ENCODE measurements around the gene IGFN1. TPM values are rescaled to one million over a fixed set of nuclear protein-coding genes. Genes with fewer than 3 reads are reported as not detected.

Gene IGFN1
- total RNA-seq, 1 donor from 2014 or later = 0.38 TPM

GRCh38 chr1:201164645-201165044 lies 26.0 kb upstream of the IGFN1 start:
- H3K27ac Mint-ChIP-seq = no peak overlapping the region

GRCh38 chr1:201167041-201167991 lies 23.3 kb upstream of the IGFN1 start:
- Mint-ChIP-seq H3K4me3 (ENCODE audit: low read depth) (peak overlapping the region; percentile 25), H3K36me3 (ENCODE audit: insufficient read depth) (no peaks in the 10 kb centered on the region), H3K9me3 (ENCODE audit: low read depth) (no peaks in the 10 kb centered on the region), H3K27me3 (no peaks in the 10 kb centered on the region), H3K4me1 (ENCODE audit: low read depth) (peaks cover 52% of the 10 kb centered on the region), H3K27ac (peak overlapping the region; percentile 95)
- TF ChIP-seq CTCF (IDR thresholded peaks at IDR 0.05; ENCODE audit: unreplicated experiment) = no peak
- DNase-seq (ENCODE audit: low spot score, unreplicated experiment) = no peak

More at GRCh38 chr1:201164645-201165044, 26.0 kb upstream of the IGFN1 start:
- Mint-ChIP-seq H3K4me1 (ENCODE audit: low read depth) (peaks cover 38% of the 10 kb centered on the region), H3K4me3 (ENCODE audit: low read depth) (no peak overlapping the region), H3K27me3 (no peaks in the 10 kb centered on the region), H3K9me3 (ENCODE audit: low read depth) (no peaks in the 10 kb centered on the region), H3K36me3 (ENCODE audit: insufficient read depth) (no peaks in the 10 kb centered on the region)
- TF ChIP-seq CTCF (IDR thresholded peaks at IDR 0.05; ENCODE audit: unreplicated experiment) = no peak
- DNase-seq (ENCODE audit: low spot score, unreplicated experiment) = no peak

- Mint-ChIP-seq H3K27me3 (no peaks in the 10 kb centered on the region), H3K4me1 (ENCODE audit: low read depth) (peaks cover 61% of the 10 kb centered on the region), H3K27ac (peak overlapping the region; percentile 50), H3K4me3 (ENCODE audit: low read depth) (no peak overlapping the region), H3K36me3 (ENCODE audit: insufficient read depth) (no peaks in the 10 kb centered on the region), H3K9me3 (ENCODE audit: low read depth) (no peaks in the 10 kb centered on the region)
- TF ChIP-seq CTCF (IDR thresholded peaks at IDR 0.05; ENCODE audit: unreplicated experiment) = no peak
- no peak for DNase-seq (ENCODE audit: low spot score, unreplicated experiment)
Measured at GRCh38 chr1:201169203-201169602, 21.4 kb upstream of the IGFN1 start.

GRCh38 chr1:201169971-201170532 lies 20.6 kb upstream of the IGFN1 start:
- TF ChIP-seq CTCF (IDR thresholded peaks at IDR 0.05; ENCODE audit: unreplicated experiment) = no peak
- H3K36me3 Mint-ChIP-seq (ENCODE audit: insufficient read depth) = no peaks in the 10 kb centered on the region
- no peaks in the 10 kb centered on the region for H3K9me3 Mint-ChIP-seq (ENCODE audit: low read depth)
- DNase-seq (ENCODE audit: low spot score, unreplicated experiment) = no peak
- H3K27ac Mint-ChIP-seq = peak overlapping the region; percentile 98
- no peaks in the 10 kb centered on the region for H3K27me3 Mint-ChIP-seq
- H3K4me1 Mint-ChIP-seq (ENCODE audit: low read depth) = peaks cover 64% of the 10 kb centered on the region
- peak overlapping the region; percentile 79 for H3K4me3 Mint-ChIP-seq (ENCODE audit: low read depth)

- Mint-ChIP-seq H3K4me1 (ENCODE audit: low read depth) (peaks cover 66% of the 10 kb centered on the region), H3K27me3 (no peaks in the 10 kb centered on the region), H3K36me3 (ENCODE audit: insufficient read depth) (no peaks in the 10 kb centered on the region), H3K9me3 (ENCODE audit: low read depth) (no peaks in the 10 kb centered on the region), H3K4me3 (ENCODE audit: low read depth) (peak overlapping the region; percentile 79), H3K27ac (peak overlapping the region; percentile 98)
- TF ChIP-seq CTCF (IDR thresholded peaks at IDR 0.05; ENCODE audit: unreplicated experiment) = no peak
- DNase-seq (ENCODE audit: low spot score, unreplicated experiment) = peak; percentile 92
Measured at GRCh38 chr1:201170533-201171062, 20.0 kb upstream of the IGFN1 start.

All from progenitor cell of endocrine pancreas (in vitro differentiated cells).